AG09309 (cell line): ENCODE data around the gene KIF2C.

Source experiments
- DNase-seq: peaks from one replicate; pipeline ENCODE4 v3.0.0-alpha.2; 2010; ENCODE audit warnings: low read depth
- H3K4me3 ChIP-seq: 2 replicates; pipeline ENCODE4 v1.5.1; 2011; ENCODE audit warnings: mild to moderate bottlenecking, low read depth, low read length, moderate library complexity; ENCODE audit not compliant: control insufficient read depth
- TF ChIP-seq, protein P1 (sequence below): IDR thresholded peaks from 2 replicates; pipeline ENCODE4 v1.5.1; 2011; ENCODE audit warnings: mild to moderate bottlenecking, low read depth, low read length, inconsistent platforms; ENCODE audit not compliant: insufficient read depth, control insufficient read depth; ENCODE audit errors: missing control alignments

Gene KIF2C

DNA sequence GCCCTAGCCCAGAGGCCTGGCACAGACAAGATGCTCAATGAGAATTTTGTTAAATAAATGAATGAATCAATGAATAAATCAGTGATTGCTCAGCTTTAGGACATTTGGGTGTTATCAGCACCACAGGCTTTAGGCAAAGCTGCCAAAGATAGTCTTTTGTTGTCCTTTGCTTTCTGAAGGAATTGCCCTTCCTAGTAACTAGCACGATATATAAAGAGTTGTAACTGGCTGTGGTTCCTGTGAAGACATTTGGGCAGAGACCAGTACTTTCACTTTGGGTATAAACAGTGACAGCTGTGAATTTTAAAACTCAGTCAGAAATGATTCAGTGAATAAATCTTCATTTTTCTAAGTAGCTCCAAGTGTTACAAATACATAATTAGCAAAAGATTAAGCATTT lies 22.0 kb upstream of the KIF2C start:
- no peak for DNase-seq
- no peak overlapping the region for H3K4me3 ChIP-seq
- TF ChIP-seq, protein P1, sequence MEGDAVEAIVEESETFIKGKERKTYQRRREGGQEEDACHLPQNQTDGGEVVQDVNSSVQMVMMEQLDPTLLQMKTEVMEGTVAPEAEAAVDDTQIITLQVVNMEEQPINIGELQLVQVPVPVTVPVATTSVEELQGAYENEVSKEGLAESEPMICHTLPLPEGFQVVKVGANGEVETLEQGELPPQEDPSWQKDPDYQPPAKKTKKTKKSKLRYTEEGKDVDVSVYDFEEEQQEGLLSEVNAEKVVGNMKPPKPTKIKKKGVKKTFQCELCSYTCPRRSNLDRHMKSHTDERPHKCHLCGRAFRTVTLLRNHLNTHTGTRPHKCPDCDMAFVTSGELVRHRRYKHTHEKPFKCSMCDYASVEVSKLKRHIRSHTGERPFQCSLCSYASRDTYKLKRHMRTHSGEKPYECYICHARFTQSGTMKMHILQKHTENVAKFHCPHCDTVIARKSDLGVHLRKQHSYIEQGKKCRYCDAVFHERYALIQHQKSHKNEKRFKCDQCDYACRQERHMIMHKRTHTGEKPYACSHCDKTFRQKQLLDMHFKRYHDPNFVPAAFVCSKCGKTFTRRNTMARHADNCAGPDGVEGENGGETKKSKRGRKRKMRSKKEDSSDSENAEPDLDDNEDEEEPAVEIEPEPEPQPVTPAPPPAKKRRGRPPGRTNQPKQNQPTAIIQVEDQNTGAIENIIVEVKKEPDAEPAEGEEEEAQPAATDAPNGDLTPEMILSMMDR = no peak

DNA sequence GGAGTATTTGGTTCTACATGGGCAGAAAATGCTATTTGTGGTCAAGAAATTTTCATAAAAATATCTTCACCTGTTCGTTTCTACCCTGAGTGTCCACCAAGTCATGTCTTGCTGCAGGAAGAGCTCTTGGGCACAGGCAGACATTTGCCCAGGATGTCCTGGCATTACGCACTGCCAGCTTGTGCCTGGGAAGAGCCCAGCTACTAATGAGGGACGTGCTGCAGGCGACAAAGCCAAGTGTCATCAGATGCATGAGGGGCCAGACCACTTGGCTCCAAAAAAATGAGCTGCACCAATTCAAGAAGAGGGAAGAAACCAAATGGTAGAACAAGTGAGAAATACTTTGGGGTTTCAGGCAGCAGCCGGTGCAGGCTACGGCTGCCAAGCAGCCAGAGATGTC lies 21.5 kb upstream of the KIF2C start:
- H3K4me3 ChIP-seq = no peak overlapping the region
- TF ChIP-seq, protein P1 = no peak
- no peak for DNase-seq

DNA sequence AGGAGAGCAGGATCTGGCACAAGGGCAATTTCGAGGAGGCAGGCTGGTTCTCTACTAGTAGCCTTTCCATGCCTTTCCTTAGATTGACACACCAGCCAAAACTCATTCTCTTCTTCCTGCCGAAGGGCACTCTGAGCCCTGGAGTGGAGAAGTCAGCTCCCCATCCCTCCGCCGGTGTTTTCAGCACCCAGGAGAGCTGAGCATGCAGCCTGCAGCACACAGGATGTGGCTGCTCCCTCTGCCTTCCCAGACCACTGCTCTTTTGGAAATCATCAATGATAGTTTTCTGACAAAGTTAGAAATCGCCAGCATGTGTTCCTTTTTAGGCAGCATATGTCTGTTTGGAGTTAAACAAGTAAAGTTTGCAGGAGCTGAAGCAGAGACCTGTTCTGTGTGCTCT lies 20.3 kb upstream of the KIF2C start:
- no peak for DNase-seq
- TF ChIP-seq, protein P1 = no peak
- H3K4me3 ChIP-seq = no peak overlapping the region

DNA sequence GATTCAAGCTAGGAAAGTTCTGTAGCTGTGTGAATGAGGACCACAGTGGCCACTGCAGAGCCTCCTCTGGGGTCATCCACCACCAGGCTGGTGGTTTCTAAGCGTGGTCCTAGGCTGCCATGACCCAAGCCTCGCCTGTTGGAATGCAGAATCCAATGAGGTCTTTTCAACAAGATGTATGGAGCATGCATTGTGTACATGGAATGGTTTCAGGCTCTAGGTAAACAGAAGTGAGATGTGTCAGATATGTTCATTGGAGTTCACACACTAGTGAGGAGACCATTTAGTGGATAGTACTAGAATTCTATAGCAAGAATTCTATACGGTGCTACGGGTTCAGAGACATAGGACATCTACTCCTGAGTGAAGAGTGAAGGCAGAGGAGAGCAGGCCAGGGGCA lies 19.4 kb upstream of the KIF2C start:
- no peak for DNase-seq
- TF ChIP-seq, protein P1 = no peak
- no peak overlapping the region for H3K4me3 ChIP-seq

DNA sequence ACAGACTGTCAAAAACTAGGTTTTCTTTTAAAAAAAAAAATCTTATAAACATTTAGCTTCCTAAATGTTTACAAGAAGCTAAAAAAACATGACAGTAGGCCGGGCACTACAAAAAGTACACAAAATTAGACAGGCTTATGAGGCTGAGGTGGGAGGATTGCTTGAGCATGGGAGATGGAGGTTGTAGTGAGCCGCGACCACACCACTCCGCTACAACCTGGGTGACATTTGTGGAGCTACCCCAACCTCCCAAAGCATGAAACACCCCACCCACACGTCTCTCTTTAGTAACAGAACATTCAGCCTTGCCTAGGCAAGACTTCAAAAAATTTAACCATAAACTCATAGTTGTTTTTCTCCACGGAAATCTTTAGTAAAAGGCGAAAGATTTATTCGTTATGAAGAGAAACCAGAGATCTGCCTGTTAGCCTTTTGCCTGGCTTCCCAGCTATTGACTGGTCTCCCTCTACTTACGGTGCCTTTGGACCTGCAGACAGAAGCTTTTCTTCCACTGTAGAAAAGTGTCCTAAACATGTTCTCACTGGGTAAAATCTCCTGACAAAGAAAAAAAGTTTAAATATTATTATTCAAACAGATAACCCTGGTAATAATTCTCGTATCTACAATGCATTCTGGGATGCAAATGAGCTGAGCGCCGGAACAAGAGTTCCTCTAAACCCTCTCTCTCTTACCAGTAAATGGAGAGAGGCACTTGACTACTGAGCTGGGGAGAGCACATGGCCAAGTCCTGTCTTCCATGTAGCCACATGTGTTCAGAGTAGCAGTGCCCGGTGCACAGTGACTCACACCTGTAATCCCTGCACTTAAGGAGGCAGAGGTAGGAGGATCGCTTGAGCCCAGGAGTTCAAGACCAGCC lies 17.9 kb upstream of the KIF2C start:
- DNase-seq = peak; percentile 81
- TF ChIP-seq, protein P1 = no peak
- no peak overlapping the region for H3K4me3 ChIP-seq

DNA sequence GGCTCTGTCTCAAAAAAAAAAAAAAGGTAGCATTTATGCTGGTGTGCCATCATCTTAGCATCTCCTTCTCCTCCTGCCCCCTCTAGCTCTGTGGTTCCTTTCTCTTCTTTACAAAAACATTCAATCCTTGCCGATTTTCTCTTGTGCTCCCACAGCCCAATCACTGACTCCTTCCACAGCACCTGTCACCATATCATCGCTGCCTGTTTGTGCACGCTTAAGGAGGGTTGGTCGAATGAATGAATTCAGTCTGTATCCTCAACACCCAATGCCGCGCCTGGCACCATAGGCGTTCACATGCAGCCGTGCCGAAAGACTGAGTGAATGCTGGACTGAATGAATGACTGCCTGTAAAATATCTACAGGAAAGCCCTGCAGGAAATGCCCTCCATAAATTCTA lies 16.6 kb upstream of the KIF2C start:
- TF ChIP-seq, protein P1 = no peak
- H3K4me3 ChIP-seq = no peak overlapping the region
- no peak for DNase-seq
